IMR-90 (cell line): ENCODE data around the gene TNFSF9. TPM values are rescaled to one million over a fixed set of nuclear protein-coding genes. Genes with fewer than 3 reads are reported as not detected.

Experiments used
- ATAC-seq: fragments of 200-7000 bp; cut with Tn5 transposase; 2 replicates; pipeline ENCODE4 v1.9.1; 2020; ENCODE audit warnings: low read depth, mild to moderate bottlenecking, moderate library complexity
- BruUV-seq: library from RNA; stranded (reverse); fragments of 400-500 nt; replicated peaks from 2 replicates; lab custom pipeline; 2021; lab: Mats Ljungman, UMichigan
- CTCF ChIA-PET: fragments of 300-600 bp; formaldehyde crosslinking; extraction: SDS; loops from one replicate; lab custom pipeline; 2021; ENCODE audit warnings: antibody characterized with exemption; lab: Yijun Ruan, JAX
- POLR2A ChIA-PET: fragments of 300-600 bp; sonication (Branson Sonifier 250); formaldehyde crosslinking; loops from one replicate; lab custom pipeline; 2022; ENCODE audit warnings: antibody characterized with exemption; ENCODE audit not compliant: unreplicated experiment; lab: Charles Lee
- DNase-seq: peaks from one replicate; pipeline ENCODE4 v3.0.0; 2013
- H2AFZ ChIP-seq: replicated peaks from 2 replicates; pipeline ENCODE3; 2013; ENCODE audit warnings: low read length, mild to moderate bottlenecking; ENCODE audit not compliant: poor library complexity
- H2AK5ac ChIP-seq: 2 replicates; pipeline ENCODE4 v1.6.1; 2013; ENCODE audit warnings: low read depth, low read length, inconsistent platforms
- H2AK9ac ChIP-seq: replicated peaks from 2 replicates; pipeline ENCODE3; 2013; ENCODE audit warnings: mild to moderate bottlenecking, low read depth, low read length, moderate library complexity; ENCODE audit not compliant: poor library complexity
- H2BK120ac ChIP-seq: 2 replicates; pipeline ENCODE4 v1.6.1; 2013; ENCODE audit warnings: low read depth, low read length, inconsistent platforms
- H2BK15ac ChIP-seq: 3 replicates; pipeline ENCODE4 v1.6.1; 2013; ENCODE audit warnings: low read depth, low read length, inconsistent platforms
- H2BK20ac ChIP-seq: 2 replicates; pipeline ENCODE4 v1.6.1; 2013; ENCODE audit warnings: low read depth, mild to moderate bottlenecking, inconsistent platforms, low read length, moderate library complexity
- H2BK5ac ChIP-seq: 2 replicates; pipeline ENCODE4 v1.6.1; 2013; ENCODE audit warnings: mild to moderate bottlenecking, low read depth, low read length, inconsistent platforms; ENCODE audit not compliant: poor library complexity, severe bottlenecking
- H3K14ac ChIP-seq: replicated peaks from 2 replicates; pipeline ENCODE4 v1.6.1; 2013; ENCODE audit warnings: low read depth, low read length, inconsistent platforms
- H3K18ac ChIP-seq: 2 replicates; pipeline ENCODE4 v1.6.1; 2013; ENCODE audit warnings: low read depth, low read length, control low read depth
- H3K23ac ChIP-seq: 2 replicates; pipeline ENCODE4 v1.6.1; 2013; ENCODE audit warnings: low read depth, low read length, inconsistent platforms
- H3K27ac ChIP-seq: 2 replicates; pipeline ENCODE4 v1.5.1; 2013; ENCODE audit warnings: mild to moderate bottlenecking, control low read depth, low read length; ENCODE audit not compliant: insufficient read depth
- H3K27me3 ChIP-seq: 2 replicates; pipeline ENCODE4 v1.6.1; 2013; ENCODE audit warnings: low read length; ENCODE audit not compliant: control insufficient read depth, insufficient read depth
- H3K36me3 ChIP-seq: 2 replicates; pipeline ENCODE4 v1.6.1; 2013; ENCODE audit warnings: low read length, mixed read lengths; ENCODE audit not compliant: control insufficient read depth, insufficient read depth
- H3K4ac ChIP-seq: 2 replicates; pipeline ENCODE4 v1.6.1; 2013; ENCODE audit warnings: low read depth, low read length, inconsistent platforms
- H3K4me1 ChIP-seq: 2 replicates; pipeline ENCODE4 v1.6.1; 2013; ENCODE audit warnings: low read length, mixed read lengths; ENCODE audit not compliant: control insufficient read depth, insufficient read depth
- H3K4me2 ChIP-seq: 2 replicates; pipeline ENCODE4 v1.6.1; 2013; ENCODE audit warnings: low read depth, mild to moderate bottlenecking, control low read depth, low read length, moderate library complexity
- H3K4me3 ChIP-seq: 2 replicates; pipeline ENCODE4 v1.5.1; 2013; ENCODE audit warnings: low read depth, mild to moderate bottlenecking, control low read depth, low read length, moderate library complexity; ENCODE audit not compliant: insufficient read depth
- H3K56ac ChIP-seq: 2 replicates; pipeline ENCODE4 v1.6.1; 2013; ENCODE audit warnings: low read length, inconsistent platforms; ENCODE audit not compliant: insufficient read depth; ENCODE audit errors: extremely low read depth
- H3K79me1 ChIP-seq, 2 experiments: 2 replicates each; pipeline ENCODE4 v1.6.1; 2013; ENCODE audit warnings: low read length in 2 of 2, inconsistent platforms in 1 of 2, low read depth in 1 of 2
- H3K9ac ChIP-seq: 2 replicates; pipeline ENCODE4 v1.6.1; 2013; ENCODE audit warnings: low read depth, low read length, control low read depth
- H3K9me1 ChIP-seq: 2 replicates; pipeline ENCODE4 v1.6.1; 2013; ENCODE audit warnings: low read length, inconsistent platforms; ENCODE audit not compliant: insufficient read depth
- H3K9me3 ChIP-seq: 2 replicates; pipeline ENCODE4 v1.6.1; 2013; ENCODE audit warnings: low read length; ENCODE audit not compliant: control insufficient read depth, insufficient read depth
- H4K20me1 ChIP-seq: 2 replicates; pipeline ENCODE4 v1.6.1; 2013; ENCODE audit warnings: low read length, inconsistent platforms; ENCODE audit not compliant: insufficient read depth
- H4K5ac ChIP-seq: 2 replicates; pipeline ENCODE4 v1.6.1; 2013; ENCODE audit warnings: mild to moderate bottlenecking, low read depth, low read length, control low read depth
- H4K8ac ChIP-seq, 2 experiments: 2 replicates each; pipeline ENCODE4 v1.6.1; 2013; ENCODE audit warnings: low read depth in 2 of 2, low read length in 2 of 2, control low read depth in 1 of 2, inconsistent platforms in 1 of 2
- H4K91ac ChIP-seq: 2 replicates; pipeline ENCODE4 v1.6.1; 2013; ENCODE audit warnings: low read depth, low read length, inconsistent platforms; ENCODE audit not compliant: insufficient read depth
- USF2 ChIP-seq: fragments of 150-350 bp; IDR thresholded peaks from 2 replicates; pipeline ENCODE4 v1.6.1; 2017; ENCODE audit warnings: mild to moderate bottlenecking, antibody characterized with exemption, low read length, low read depth
- WGBS, 2 experiments: methylation state at CpG; one replicate each; pipeline versions ENCODE4 v1.1.5 to v1.1.7; 2013; ENCODE audit warnings: missing lambda C conversion rate in 2 of 2; ENCODE audit not compliant: insufficient read length in 1 of 2; ENCODE audit errors: extremely low coverage in 2 of 2; 5-methylcytosine and 5-hydroxymethylcytosine counted together
- dilution Hi-C: fragments of 300-500 bp; cut with HindIII; formaldehyde crosslinking; loops from one replicate; pipeline ENCODE4 v1.14.3; 2018; ENCODE audit warnings: low sequenced_read_pairs; ENCODE audit not compliant: unreplicated experiment
- in situ Hi-C: fragments of 300-500 bp; cut with MboI; formaldehyde crosslinking; loops from 3 replicates; pipeline ENCODE4 v1.14.3; 2019; ENCODE audit warnings: low sequenced_read_pairs, inconsistent platforms, mixed read lengths
- intact Hi-C: fragments of 100-400 bp; cut with micrococcal nuclease; formaldehyde crosslinking; loops from 2 replicates; pipeline ENCODE4 v1.10.0; 2022
- polyA plus RNA-seq, 3 experiments: library from polyadenylated mRNA; depleted of rRNA; stranded (reverse); fragments of >200 nt; gene quantifications; 2 replicates each; pipeline ENCODE4 v1.2.3, GENCODE V29; 2012; ENCODE audit warnings: low replicate concordance in 1 of 3
- total RNA-seq: library from RNA; depleted of rRNA; stranded (reverse); fragments of >200 nt; gene quantifications from 2 replicates; pipeline ENCODE4 v1.2.3, GENCODE V29; 2012

TNFSF9 gene
- total and polyA plus RNA-seq, 2 of the 4 experiments (the other 2 are of a cell fraction) = 0.10 TPM; not detected in 1

GRCh38 chr19:6551091-6551490 is 20.3 kb downstream of the TNFSF9 start:
- Histone ChIP-seq H3K27ac (no peak overlapping the region), H4K5ac (no peak overlapping the region), H3K36me3 (no peaks in the 10 kb centered on the region), H2BK20ac (no peak overlapping the region), H3K4ac (no peak overlapping the region), H2BK15ac (no peak overlapping the region), H3K27me3 (no peaks in the 10 kb centered on the region), H2AK9ac (no peak overlapping the region), H3K9me3 (peaks cover 6% of the 10 kb centered on the region), H3K4me2 (no peak overlapping the region), H3K14ac (no peak overlapping the region), H2AK5ac (no peak overlapping the region), H3K4me1 (no peaks in the 10 kb centered on the region), H3K9ac (no peak overlapping the region), H3K79me1 (no peaks in the 10 kb centered on the region), H2BK120ac (no peak overlapping the region), H3K4me3 (no peak overlapping the region), H4K91ac (no peak overlapping the region), H3K23ac (no peak overlapping the region), H3K18ac (no peak overlapping the region), H2BK5ac (no peak overlapping the region), H4K20me1 (no peaks in the 10 kb centered on the region), H3K9me1 (no peaks in the 10 kb centered on the region), H2AFZ (no peak overlapping the region), H3K56ac (no peak overlapping the region), H4K8ac (no peak overlapping the region)
- TF ChIP-seq USF2 = no peak
- dilution Hi-C loops (no loop called here), intact Hi-C loops (no loop called here), in situ Hi-C loops (no loop called here)
- CTCF ChIA-PET = no interaction called here
- DNase-seq (no peak), ATAC-seq (no peak)
- 40% methylated on average over 1 of the region's 3 CpGs; no CpG with 5 or more reads in 1 of the 2 experiments for WGBS, 2 experiments
- POLR2A ChIA-PET = no interaction called here
- BruUV-seq = no TSS peak
